GM23248 (cell line): ENCODE data around the gene VPS37B.

Experiments
- EZH2 ChIP-seq: fragments of 200-600 bp; sonication (generic); IDR thresholded peaks from 2 replicates; pipeline ENCODE4 v1.6.1; 2018; ENCODE audit warnings: antibody characterized with exemption, mild to moderate bottlenecking; ENCODE audit not compliant: insufficient read depth, poor library complexity, severe bottlenecking
- EZH2phosphoT487 ChIP-seq: fragments of 200-600 bp; sonication (generic); IDR thresholded peaks from 2 replicates; pipeline ENCODE4 v1.6.1; 2018; ENCODE audit warnings: antibody characterized with exemption, moderate library complexity, mild to moderate bottlenecking, low read depth; ENCODE audit not compliant: insufficient read depth

GRCh38 chr12:122878780-122879612 lies 16.9 kb downstream of the VPS37B start:
- TF ChIP-seq EZH2 (no peak), EZH2phosphoT487 (no peak)
